Activated CD8-positive, alpha-beta memory T cell treated with anti-CD3 and anti-CD28 coated beads for 48 hours (primary cell): ENCODE data around the gene TBCD.
"Not testable (repeated sequence)": the region's sequence is repeated elsewhere in the genome, so short reads cannot be mapped to it uniquely, and the experiment has no call there.

Experiments
- DNase-seq, 3 experiments: peaks; one replicate each; pipeline ENCODE4 v3.0.0-alpha.2; 2020; ENCODE audit warnings: low read depth in 2 of 3, low spot score in 2 of 3

TBCD gene

GRCh38 chr17:82765371-82765770, 13.5 kb downstream of the TBCD start:
- DNase-seq, result no peak

GRCh38 chr17:82767041-82767754, 15.3 kb downstream of the TBCD start:
- DNase-seq, result peak in 1 of 3 experiments; percentile 47

GRCh38 chr17:82769041-82769440, 17.2 kb downstream of the TBCD start:
- DNase-seq, result no peak

- DNase-seq, result no peak
Observed at GRCh38 chr17:82772026-82772425, 20.2 kb downstream of the TBCD start.

GRCh38 chr17:82774456-82774855, 22.6 kb downstream of the TBCD start:
- DNase-seq, result not testable (repeated sequence)

- peak in 1 of 3 experiments; percentile 21 for DNase-seq
Observed at GRCh38 chr17:82775001-82775823, 23.3 kb downstream of the TBCD start.

GRCh38 chr17:82776454-82776853, 24.6 kb downstream of the TBCD start:
- no peak for DNase-seq

- not testable (repeated sequence) for DNase-seq
Observed at GRCh38 chr17:82777778-82778375, 26.0 kb downstream of the TBCD start.

GRCh38 chr17:82779541-82779940, 27.7 kb downstream of the TBCD start:
- no peak for DNase-seq

- DNase-seq, result no peak
Observed at GRCh38 chr17:82780195-82780594, 28.3 kb downstream of the TBCD start.

- DNase-seq, result no peak
Observed at GRCh38 chr17:82780971-82781893, 29.4 kb downstream of the TBCD start.

- peak; percentile 52 to 65 (median 62) for DNase-seq
Observed at GRCh38 chr17:82781894-82782274, 30.0 kb downstream of the TBCD start.

- no peak for DNase-seq
Observed at GRCh38 chr17:82782657-82783207, 30.9 kb downstream of the TBCD start.

- DNase-seq, result no peak
Observed at GRCh38 chr17:82783498-82783897, 31.6 kb downstream of the TBCD start.

- not testable (repeated sequence) for DNase-seq
Observed at GRCh38 chr17:82785581-82785980, 33.7 kb downstream of the TBCD start.

GRCh38 chr17:82786427-82786826, 34.6 kb downstream of the TBCD start:
- DNase-seq, result no peak

- DNase-seq, result no peak
Observed at GRCh38 chr17:82787081-82787848, 35.4 kb downstream of the TBCD start.

GRCh38 chr17:82788206-82789001, 36.5 kb downstream of the TBCD start:
- DNase-seq, result no peak

- DNase-seq, result no peak
Observed at GRCh38 chr17:82789051-82789592, 37.3 kb downstream of the TBCD start.
